NCI-H2171 treated with DMSO at 0.1 percent for 48 hours (cell line): Measurements from ENCODE around the gene CTAGE15.
"Not testable (repeated sequence)": the region's sequence is repeated elsewhere in the genome, so short reads cannot be mapped to it uniquely, and the experiment has no call there.

Experiments used
- DNase-seq: peaks from one replicate; lab custom pipeline; 2025; lab: John Stamatoyannopoulos, UW

CTAGE15 gene

GRCh38 chr7:143571501-143571900 is at the start of gene CTAGE15:
Gene CTAGE15 (plus strand): TSS chr7:143571801. CDS start chr7:143571818, 17 bp downstream.
- not testable (repeated sequence) for DNase-seq

GRCh38 chr7:143522309-143522916 is 49.2 kb upstream of the CTAGE15 start:
- not testable (repeated sequence) for DNase-seq

GRCh38 chr7:143531169-143531926 is 40.3 kb upstream of the CTAGE15 start:
- not testable (repeated sequence) for DNase-seq

GRCh38 chr7:143531932-143532331 is 39.7 kb upstream of the CTAGE15 start:
- not testable (repeated sequence) for DNase-seq

- not testable (repeated sequence) for DNase-seq
Observed at GRCh38 chr7:143533213-143533839, 38.3 kb upstream of the CTAGE15 start.

GRCh38 chr7:143536443-143536842 is 35.2 kb upstream of the CTAGE15 start:
- DNase-seq = not testable (repeated sequence)

GRCh38 chr7:143543288-143544038 is 28.1 kb upstream of the CTAGE15 start:
- DNase-seq = not testable (repeated sequence)

- not testable (repeated sequence) for DNase-seq
Observed at GRCh38 chr7:143555968-143556367, 15.6 kb upstream of the CTAGE15 start.

- not testable (repeated sequence) for DNase-seq
Observed at GRCh38 chr7:143563306-143563705, 8.3 kb upstream of the CTAGE15 start.

GRCh38 chr7:143566001-143566400 is 5.6 kb upstream of the CTAGE15 start:
- DNase-seq = not testable (repeated sequence)

GRCh38 chr7:143588183-143588582 is 16.6 kb downstream of the CTAGE15 start:
- not testable (repeated sequence) for DNase-seq

- DNase-seq = not testable (repeated sequence)
Observed at GRCh38 chr7:143589897-143590296, 18.3 kb downstream of the CTAGE15 start.

- DNase-seq = not testable (repeated sequence)
Observed at GRCh38 chr7:143598086-143598485, 26.5 kb downstream of the CTAGE15 start.

GRCh38 chr7:143603549-143603948 is 31.9 kb downstream of the CTAGE15 start:
- DNase-seq = not testable (repeated sequence)

GRCh38 chr7:143606088-143606487 is 34.5 kb downstream of the CTAGE15 start:
- not testable (repeated sequence) for DNase-seq

GRCh38 chr7:143615545-143615944 is 43.9 kb downstream of the CTAGE15 start:
- DNase-seq = not testable (repeated sequence)

GRCh38 chr7:143617204-143617603 is 45.6 kb downstream of the CTAGE15 start:
- not testable (repeated sequence) for DNase-seq

- not testable (repeated sequence) for DNase-seq
Observed at GRCh38 chr7:143620058-143620457, 48.5 kb downstream of the CTAGE15 start.

- not testable (repeated sequence) for DNase-seq
Observed at GRCh38 chr7:143620646-143621045, 49.0 kb downstream of the CTAGE15 start, which contains the start of gene TCAF2. Gene TCAF2 (plus strand): TSS chr7:143620974.

- DNase-seq = not testable (repeated sequence)
Observed at GRCh38 chr7:143621175-143621574, 49.6 kb downstream of the CTAGE15 start.

- DNase-seq = not testable (repeated sequence)
Observed at GRCh38 chr7:143622130-143622529, 50.5 kb downstream of the CTAGE15 start.
